Umbilical cord (tissue), 2 donors: ENCODE data around the gene ZNF124. TPM values are rescaled to one million over a fixed set of nuclear protein-coding genes. Genes with fewer than 3 reads are reported as not detected.

ENCODE experiments used
- DNase-seq: peaks from one replicate; pipeline ENCODE4 v3.0.0-alpha.2; 2015; ENCODE audit warnings: low spot score
- total RNA-seq: library from RNA; depleted of rRNA; stranded (reverse); fragments of >200 nt; gene quantifications from one replicate; pipeline ENCODE4 v1.2.3, GENCODE V29; 2014; ENCODE audit warnings: low replicate concordance; ENCODE audit not compliant: insufficient read depth

ZNF124 gene
- total RNA-seq, 1 donor from 2014 or later = 93.4 TPM

DNA sequence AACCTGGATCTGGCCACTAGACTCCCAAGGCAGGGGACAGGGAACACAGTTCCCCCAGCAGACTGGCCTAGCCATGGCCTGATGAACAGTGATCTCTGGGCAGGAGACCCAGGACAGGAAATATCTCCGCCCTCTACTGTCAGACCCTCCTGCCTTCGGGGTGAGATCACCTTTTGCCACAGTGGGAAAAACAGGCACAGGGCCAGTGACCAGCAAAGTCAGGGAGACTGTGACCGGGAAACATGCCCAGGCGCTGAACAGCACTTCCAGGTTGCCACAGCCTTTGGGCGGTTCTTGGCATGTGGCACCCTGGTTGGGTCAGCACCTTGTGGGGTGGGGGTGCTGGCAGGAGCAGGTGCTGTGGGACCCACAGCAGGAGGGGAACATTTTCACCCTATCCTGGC lies 58.7 kb downstream of the ZNF124 start:
- no peak for DNase-seq

DNA sequence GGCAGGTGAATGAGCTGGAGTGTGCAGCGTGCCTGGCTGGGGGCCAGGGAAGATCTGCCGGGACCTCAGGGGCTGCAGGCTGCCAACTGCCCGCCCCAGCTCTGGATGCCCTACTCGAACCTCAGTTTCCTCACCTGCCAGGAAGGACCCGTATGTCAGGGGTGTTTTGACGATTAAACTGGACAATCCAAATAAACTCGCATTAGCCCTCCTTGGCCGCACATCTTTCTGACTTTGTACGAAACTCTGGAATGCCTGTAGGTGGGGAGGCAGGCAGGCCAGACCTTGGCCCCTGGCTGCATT lies 59.4 kb downstream of the ZNF124 start:
- DNase-seq = no peak

DNA sequence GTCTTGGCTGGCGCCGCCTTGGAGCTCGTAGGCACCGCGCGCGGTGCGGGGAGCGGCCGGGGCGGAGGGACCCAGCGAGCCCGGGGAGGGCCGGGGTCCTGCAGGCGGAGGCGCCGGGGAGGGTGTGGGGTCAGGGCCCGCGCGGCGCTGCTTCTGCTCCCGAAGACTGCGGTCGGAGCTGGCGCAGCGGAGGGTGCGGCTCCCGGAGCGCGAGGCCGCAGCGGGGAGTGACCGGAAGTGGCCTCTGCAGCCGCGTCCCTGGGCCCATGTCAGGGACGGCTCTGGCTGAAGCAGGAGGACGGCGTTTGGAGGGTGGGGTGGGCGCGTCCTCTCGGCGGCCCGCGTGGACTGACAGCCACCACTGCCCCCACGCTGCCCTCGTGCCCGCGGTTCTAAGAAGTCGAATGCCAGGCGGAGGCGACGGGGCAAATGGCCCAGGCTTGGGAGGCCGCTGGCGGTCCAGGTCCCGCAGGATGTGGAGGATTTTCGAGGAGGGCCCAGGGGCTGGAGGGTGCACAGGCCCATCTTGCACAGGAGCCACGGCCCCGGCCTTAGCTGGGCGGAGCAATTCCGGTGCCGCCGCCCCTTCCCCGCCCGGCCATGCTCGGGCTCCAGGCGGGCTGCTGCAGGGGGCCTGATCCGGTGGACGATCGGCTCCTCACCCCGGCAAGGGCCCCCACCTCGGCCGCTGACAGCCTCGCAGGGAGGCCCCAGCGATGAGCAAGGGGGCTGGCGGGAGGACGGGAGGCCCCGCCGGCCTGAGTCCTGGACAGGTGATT lies 59.9 kb downstream of the ZNF124 start:
- DNase-seq = peak; percentile 51

DNA sequence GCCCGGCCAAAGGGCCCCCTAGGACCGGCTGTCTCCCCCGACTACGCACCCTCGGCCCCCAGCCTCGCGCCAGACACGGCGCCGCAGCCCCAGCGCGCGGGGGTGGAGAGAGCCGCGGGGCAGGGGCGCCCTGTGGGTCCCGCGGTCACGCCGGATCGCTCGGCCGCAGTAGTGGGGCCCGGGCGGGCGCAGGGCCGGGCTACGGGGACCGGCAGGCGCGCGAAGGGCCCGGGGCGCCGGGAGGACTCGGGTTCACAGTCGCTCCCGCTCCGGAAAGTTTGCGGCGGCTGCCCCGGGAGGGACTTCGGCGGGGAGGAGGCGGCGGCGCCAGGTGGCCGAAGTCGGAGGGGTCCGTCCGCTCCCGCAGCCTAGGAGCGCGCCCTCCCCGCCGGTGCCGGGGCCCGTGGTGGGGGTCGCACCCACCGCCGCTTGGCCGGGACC lies 60.5 kb downstream of the ZNF124 start:
- DNase-seq = no peak

DNA sequence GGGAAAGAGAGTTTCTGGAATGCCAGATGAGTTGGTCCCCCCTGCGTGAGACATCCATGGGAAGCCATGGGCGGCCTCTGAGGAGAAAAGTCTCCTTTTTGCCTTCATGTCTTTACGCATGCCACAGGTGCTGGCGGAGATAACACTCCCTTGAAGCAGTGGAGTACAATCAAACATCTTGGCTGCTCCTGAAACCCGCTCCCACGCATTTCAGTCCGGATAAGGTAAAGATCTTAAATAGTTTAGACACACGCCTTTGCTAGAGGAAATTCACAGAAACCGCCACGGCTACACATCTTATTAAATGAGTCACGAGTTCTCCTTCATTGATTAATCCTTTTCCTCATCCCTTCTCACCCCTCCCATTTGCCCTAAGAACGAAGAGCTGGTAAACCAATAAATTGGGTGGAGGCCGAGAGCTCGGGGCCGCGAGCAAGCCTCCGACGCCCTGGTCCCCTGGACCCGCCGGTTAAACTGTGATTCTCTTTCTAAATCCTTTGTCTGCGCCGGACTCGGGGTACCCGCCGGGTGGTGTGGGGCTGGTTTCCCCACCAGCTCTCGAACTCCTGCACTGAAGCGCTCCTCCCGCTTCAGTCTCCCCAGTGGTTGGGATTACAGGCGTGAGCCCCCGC lies 61.1 kb downstream of the ZNF124 start:
- DNase-seq = no peak

DNA sequence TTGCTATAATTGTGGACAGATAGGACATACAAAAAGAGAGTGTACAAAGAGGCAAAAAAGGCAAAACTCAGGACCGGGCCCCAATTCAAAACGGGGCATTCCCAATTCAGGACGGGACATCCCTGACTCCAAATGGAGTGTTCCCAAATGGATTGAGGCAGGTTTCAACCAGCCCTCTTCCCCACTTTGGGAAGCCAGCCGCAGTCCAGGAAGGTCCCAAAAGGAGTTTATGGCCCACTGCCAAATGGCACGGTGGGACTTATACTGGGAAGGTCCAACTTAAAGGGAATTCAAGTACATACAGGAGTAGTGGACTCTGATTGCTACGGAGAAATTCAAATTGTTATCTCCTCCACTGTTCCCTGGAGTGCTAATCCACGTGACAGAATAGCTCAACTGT lies 64.1 kb downstream of the ZNF124 start:
- DNase-seq = no peak

DNA sequence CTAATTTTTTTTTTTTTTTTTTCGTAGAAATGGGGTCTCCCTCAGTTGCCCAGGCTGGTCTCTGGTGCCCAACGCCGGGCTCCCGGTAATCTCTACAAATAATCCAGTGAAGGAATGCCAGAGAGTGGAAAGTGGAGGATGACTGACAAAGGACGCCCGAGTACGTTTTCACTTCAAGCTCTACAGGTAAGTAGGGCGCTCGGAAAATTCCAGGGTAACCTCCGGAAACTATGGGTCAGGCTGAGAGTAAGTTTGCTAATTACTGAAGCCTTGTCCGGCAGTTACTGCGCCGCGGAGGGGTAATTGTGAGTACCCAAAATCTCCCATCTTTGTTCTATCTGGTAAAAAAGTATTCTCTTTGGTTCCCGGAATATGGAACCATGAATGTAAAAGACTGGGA lies 65.9 kb downstream of the ZNF124 start:
- DNase-seq = no peak

Other genes with a start within 250 kb of the ZNF124 start
- 21.2 TPM for gene AHCTF1, start 240.1 kb downstream of the ZNF124 start, total RNA-seq
- gene ZNF695, start 164.0 kb downstream of the ZNF124 start, total RNA-seq = 1.2 TPM
- gene ZNF670, start 93.2 kb downstream of the ZNF124 start, total RNA-seq = 6.7 TPM
- 4.8 TPM for gene ZNF669, start 67.7 kb downstream of the ZNF124 start, total RNA-seq
- gene VN1R5, start 84.1 kb upstream of the ZNF124 start, total RNA-seq = 0.48 TPM
- gene ZNF496, start 159.8 kb upstream of the ZNF124 start, total RNA-seq = 15.9 TPM
- 4.6 TPM for gene NLRP3, start 244.2 kb upstream of the ZNF124 start, total RNA-seq